ENCODE measurements around the gene PICALM. TPM values are rescaled to one million over a fixed set of nuclear protein-coding genes. Genes with fewer than 3 reads are reported as not detected.

PICALM gene
- total and polyA plus RNA-seq, 2 of the 8 experiments (the other 6 are each of a cell fraction or from before 2014, with no cell fraction given): 69.4 to 71.3 TPM

DNA sequence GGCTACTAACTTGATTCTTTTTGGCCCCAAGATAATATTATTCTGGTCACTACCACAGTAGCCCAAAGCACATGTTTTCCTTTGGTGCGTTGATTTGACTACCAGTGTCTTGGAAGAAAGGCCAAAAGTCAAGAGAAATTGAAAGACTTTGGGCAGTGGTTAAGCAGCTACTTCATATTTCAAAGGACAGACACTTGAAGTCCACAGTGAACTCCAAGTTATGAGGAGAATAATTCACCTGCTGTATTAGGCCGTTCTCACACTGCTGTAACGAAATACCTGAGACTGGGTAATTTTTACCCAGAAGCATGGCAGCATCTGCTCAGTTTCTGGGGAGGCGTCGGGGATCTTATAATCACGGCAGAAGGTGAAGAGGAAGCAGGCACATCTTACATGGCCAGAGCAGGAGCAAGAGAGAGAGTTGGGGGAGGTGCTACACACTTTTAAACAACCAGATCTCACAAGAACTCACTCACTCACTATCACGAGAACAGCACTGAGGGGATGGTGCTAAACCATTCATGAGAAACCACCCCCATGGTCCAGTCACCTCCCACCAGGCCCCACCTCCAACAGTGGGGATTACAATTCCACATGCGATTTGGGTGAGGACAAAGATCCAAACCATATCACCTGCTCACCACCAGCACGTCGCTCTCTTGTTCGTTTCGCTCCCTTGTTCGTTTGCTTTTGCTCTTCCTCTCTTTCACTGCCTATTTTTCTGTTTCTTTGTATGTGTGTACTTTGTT, 40.2 kb upstream of the PICALM start:
- H3K9me3 ChIP-seq (ENCODE audit: insufficient read depth in 2 of 2, low read depth in 1 of 2, low read length in 1 of 2): no peaks in the 10 kb centered on the region
- H2AFZ ChIP-seq (ENCODE audit: low read length): 0 out of 2 replicates have a peak overlapping the region, but pooled peaks have one; percentile 44
- POLR2A ChIA-PET (ENCODE audit: partially characterized antibody): no interaction called here
- no peaks in the 10 kb centered on the region for H4K20me1 ChIP-seq (replicated peaks in 1 of 2; ENCODE audit: control insufficient read depth in 1 of 2, insufficient read depth in 2 of 2, low read length in 2 of 2)
- no peak overlapping the region for H3K23ac ChIP-seq (ENCODE audit: insufficient read length)
- H3K4ac ChIP-seq (replicated peaks; ENCODE audit: insufficient read length, low read depth, low read length): no peak overlapping the region
- no peak overlapping the region for H3K4me2 ChIP-seq (ENCODE audit: insufficient read depth in 1 of 2, low read depth in 2 of 2, low read length in 2 of 2)
- H2BK120ac ChIP-seq (replicated peaks; ENCODE audit: low read depth, low read length): no peak overlapping the region
- WGBS, 2 experiments (ENCODE audit: extremely low coverage in 1 of 2, insufficient coverage in 1 of 2, insufficient read length in 1 of 2, insufficient replicate concordance in 2 of 2, low coverage in 1 of 2, low lambda C conversion rate in 2 of 2, missing lambda C conversion rate in 1 of 2): 87% methylated on average over 13 of the region's 13 CpGs; no CpG with 5 or more reads in 1 of the 2 experiments
- no peak overlapping the region for H2BK5ac ChIP-seq (ENCODE audit: low read depth, low read length)
- DNase-seq (ENCODE audit: low read depth in 1 of 2, low spot score in 2 of 2) (no peak), FAIRE-seq (no peak)
- TF ChIP-seq MAFK (IDR thresholded peaks at IDR 0.05; ENCODE audit: low read depth, low read length) (no peak), TEAD4 (IDR thresholded peaks at IDR 0.05; ENCODE audit: low read depth, low read length) (no peak), SRF (IDR thresholded peaks at IDR 0.05; ENCODE audit: low read depth, low read length) (no peak), ASH2L (IDR thresholded peaks at IDR 0.05; ENCODE audit: low read length) (no peak), BACH1 (IDR thresholded peaks at IDR 0.05; ENCODE audit: low read length) (no peak)
- TF ChIP-seq, protein P1, sequence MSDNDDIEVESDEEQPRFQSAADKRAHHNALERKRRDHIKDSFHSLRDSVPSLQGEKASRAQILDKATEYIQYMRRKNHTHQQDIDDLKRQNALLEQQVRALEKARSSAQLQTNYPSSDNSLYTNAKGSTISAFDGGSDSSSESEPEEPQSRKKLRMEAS (IDR thresholded peaks at IDR 0.05): no peak
- H3K23me2 ChIP-seq (ENCODE audit: low read depth, low read length): no peaks in the 10 kb centered on the region
- no peak overlapping the region for H3K14ac ChIP-seq (ENCODE audit: insufficient read length)
- H4K91ac ChIP-seq (replicated peaks; ENCODE audit: insufficient read length, low read length): no peak overlapping the region
- H3K56ac ChIP-seq (replicated peaks; ENCODE audit: insufficient read length, low read depth, low read length): no peak overlapping the region
- no peak overlapping the region for H3K4me3 ChIP-seq (ENCODE audit: extremely low read depth in 1 of 4, insufficient read depth in 2 of 4, low read depth in 3 of 4, low read length in 4 of 4)
- H2BK12ac ChIP-seq (ENCODE audit: low read depth, low read length): no peak overlapping the region
- no peaks in the 10 kb centered on the region for H3K36me3 ChIP-seq (ENCODE audit: control insufficient read depth in 2 of 4, insufficient read depth in 4 of 4, low read length in 3 of 4)
- CTCF ChIA-PET (ENCODE audit: partially characterized antibody): interaction anchor here (1.1 kb wide), 1 partner anchor 121 kb away, joined by 3 read pairs; no protein-coding TSS in a partner anchor
- no peak overlapping the region for H2BK20ac ChIP-seq (ENCODE audit: low read length)
- H3K79me1 ChIP-seq (ENCODE audit: low read depth, low read length): no peaks in the 10 kb centered on the region
- H3K9ac ChIP-seq (replicated peaks in 1 of 4; ENCODE audit: extremely low read depth in 1 of 4, low read depth in 3 of 4, low read length in 3 of 4): no peak overlapping the region
- no peak overlapping the region for H4K8ac ChIP-seq (ENCODE audit: extremely low read depth, insufficient read depth, low read length)
- H3K4me1 ChIP-seq (replicated peaks in 1 of 4; ENCODE audit: control insufficient read depth in 3 of 4, insufficient read depth in 4 of 4, low read length in 3 of 4): no peaks in the 10 kb centered on the region
- H3K79me2 ChIP-seq (ENCODE audit: control insufficient read depth in 1 of 2, insufficient read depth in 2 of 2, low read length in 2 of 2): no peaks in the 10 kb centered on the region
- no peak overlapping the region for H2AK5ac ChIP-seq (ENCODE audit: low read depth, low read length)
- H3K27me3 ChIP-seq (replicated peaks in 1 of 4; ENCODE audit: control insufficient read depth in 3 of 4, extremely low read depth in 1 of 4, insufficient read depth in 3 of 4, low read length in 3 of 4): no peaks in the 10 kb centered on the region
- H2BK15ac ChIP-seq (ENCODE audit: low read length): no peak overlapping the region
- no peak overlapping the region for H3K27ac ChIP-seq (ENCODE audit: low read depth, low read length)
- no peak overlapping the region for H4K5ac ChIP-seq (ENCODE audit: insufficient read length, low read depth, low read length)
- H3K18ac ChIP-seq (ENCODE audit: extremely low read depth, low read length): no peak overlapping the region

All from H1 (cell line).